SKM-1 (cell line): ENCODE measurements around the gene SARDH.

Experiments
- DNase-seq: peaks from one replicate; lab custom pipeline; 2025; ENCODE audit not compliant: unreplicated experiment; lab: John Stamatoyannopoulos, UW

Gene SARDH

GRCh38 chr9:133704711-133705181 lies 33.4 kb downstream of the SARDH start:
- DNase-seq: no peak

- no peak for DNase-seq
These were observed 34.4 kb downstream of the SARDH start for GRCh38 chr9:133703591-133704399.

- DNase-seq: no peak
These were observed 35.2 kb downstream of the SARDH start for GRCh38 chr9:133702798-133703590.

- peak; percentile 25 for DNase-seq
These were observed 36.0 kb downstream of the SARDH start for GRCh38 chr9:133701981-133702797.

GRCh38 chr9:133701321-133701980 lies 36.7 kb downstream of the SARDH start:
- DNase-seq: no peak

DNA sequence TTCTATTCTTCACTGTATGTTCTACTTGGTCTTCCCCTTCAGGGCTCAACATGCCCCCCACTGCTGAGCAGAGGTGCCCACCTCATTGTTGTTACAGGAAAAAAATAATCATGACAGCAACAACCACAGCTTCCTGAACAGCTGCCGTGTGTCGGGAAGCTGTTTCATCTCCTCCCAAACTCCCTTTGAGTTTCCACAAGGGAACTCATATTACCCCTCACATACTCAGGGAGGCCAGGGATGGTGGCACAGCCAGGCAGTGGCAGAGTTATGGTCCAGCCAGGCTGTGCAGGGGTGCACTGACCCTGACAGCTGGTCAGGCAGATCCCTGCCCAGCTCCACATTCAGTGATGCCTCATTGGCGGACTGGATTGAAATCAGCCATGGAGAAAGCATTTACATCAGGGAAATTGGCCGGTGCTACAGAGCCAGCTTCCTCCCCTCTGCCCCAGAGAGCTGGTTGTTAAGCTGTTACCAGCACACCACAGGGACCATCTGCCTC lies 37.3 kb downstream of the SARDH start:
- no peak for DNase-seq

DNA sequence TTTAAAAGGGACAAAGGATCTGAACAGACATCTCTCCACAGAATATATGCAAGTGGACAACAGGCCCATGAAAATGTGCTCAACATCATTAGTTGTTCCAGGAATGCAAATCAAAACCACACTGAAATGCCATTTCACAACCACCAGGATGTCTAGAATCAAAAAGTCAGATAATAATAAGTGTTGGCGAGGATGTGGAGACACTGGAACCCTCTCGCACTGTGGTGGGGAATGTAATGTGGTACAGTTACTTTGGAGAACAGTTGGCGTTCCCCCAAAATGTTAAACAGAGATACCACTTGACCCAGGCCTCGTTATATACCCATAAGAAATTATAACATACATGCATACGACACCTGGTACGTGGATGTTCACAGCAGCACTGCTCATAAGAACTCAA lies 38.6 kb downstream of the SARDH start:
- no peak for DNase-seq

GRCh38 chr9:133696071-133696472 lies 42.1 kb downstream of the SARDH start:
- DNase-seq: no peak

DNA sequence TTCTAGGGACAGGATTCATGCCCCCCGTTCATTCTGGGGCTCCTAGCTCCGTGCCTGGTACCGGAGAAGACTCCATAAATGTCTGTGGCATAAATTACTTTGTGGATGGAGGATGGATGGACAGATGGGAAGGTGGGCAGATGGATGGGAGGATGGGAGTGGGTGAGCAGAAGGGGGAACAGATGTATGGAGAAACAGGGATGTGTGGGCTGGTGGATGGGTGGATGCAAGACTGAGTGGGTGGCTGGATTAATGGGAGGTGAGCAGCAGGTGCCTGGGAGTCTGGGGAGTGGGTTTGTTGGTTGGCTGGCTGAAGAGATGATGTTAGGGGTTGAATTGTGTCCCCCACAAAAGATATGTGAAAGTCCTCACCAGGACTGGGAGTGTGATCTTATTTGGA lies 43.5 kb downstream of the SARDH start:
- DNase-seq: no peak

DNA sequence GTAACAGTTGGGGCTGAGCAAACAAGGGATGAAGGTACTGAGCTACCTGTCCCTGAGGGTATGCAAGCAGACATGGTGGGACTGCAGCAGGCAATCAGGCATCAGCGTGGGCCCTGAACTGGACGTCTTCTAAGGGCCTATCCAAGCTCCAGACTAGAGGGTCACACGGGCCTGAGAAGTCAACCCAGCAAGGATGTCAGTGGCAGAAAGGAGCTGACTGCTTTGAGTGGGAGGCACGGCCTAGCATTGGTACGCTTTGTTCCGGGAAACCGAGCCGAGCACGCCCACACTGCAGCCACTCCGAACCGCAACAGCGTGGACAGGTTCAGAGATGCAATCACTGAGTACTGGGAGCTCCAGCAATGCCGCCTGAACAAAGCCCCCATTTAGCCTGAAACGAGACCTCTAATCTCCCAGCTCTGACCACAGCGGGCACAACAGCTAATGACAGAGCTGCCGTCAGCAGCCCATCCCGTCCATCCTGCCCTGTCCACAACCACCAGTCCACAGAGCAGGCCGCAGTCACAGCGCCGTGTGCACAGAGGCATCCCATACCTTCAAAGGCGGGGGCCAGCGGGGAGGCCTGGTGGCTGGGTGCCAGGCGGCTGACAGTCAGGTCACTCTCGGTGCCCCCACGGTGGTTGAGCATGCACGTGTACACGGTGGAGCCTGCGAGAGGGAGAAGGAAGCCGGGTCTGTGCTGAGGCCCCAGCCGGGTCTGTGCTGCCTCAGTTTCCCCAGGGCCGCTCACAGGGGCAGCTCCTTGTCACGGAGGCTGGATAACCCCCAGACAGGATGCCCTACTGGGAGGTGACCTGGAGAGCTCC lies 44.2 kb downstream of the SARDH start:
- DNase-seq: no peak

- no peak for DNase-seq
These were observed 45.0 kb downstream of the SARDH start for GRCh38 chr9:133693116-133693515.

DNA sequence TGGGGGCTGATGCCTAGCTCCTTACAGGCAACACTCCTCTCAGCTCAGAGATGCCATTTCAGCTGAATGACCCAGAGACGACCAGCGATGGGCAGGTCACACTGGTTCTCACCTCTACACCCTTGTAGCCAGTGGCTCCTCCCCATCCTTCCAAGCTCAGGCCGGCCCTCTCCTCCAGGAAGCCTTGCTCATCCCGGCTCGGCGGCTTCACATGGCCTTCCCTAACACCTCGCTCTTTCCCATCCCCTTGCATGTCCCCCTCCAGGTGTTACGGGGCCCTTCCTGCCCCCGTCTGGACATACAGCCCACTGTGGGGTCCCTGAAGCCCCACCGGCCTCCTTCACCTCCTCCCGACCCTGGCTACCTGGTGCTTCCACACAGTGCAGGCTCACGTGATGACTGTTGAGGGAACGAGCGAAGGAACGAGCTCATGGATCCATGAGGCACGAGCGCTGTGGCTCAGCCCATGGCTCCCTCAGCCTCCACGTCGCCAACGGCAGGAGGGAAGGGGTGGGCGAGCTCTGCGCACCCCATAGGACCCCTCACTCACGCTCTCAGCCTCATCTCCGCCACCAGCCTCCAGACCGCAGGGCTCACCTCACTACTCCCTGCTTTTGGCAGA lies 45.7 kb downstream of the SARDH start:
- no peak for DNase-seq

- DNase-seq: no peak
These were observed 46.4 kb downstream of the SARDH start for GRCh38 chr9:133691626-133692363.

- DNase-seq: no peak
These were observed 47.0 kb downstream of the SARDH start for GRCh38 chr9:133691191-133691590.

DNA sequence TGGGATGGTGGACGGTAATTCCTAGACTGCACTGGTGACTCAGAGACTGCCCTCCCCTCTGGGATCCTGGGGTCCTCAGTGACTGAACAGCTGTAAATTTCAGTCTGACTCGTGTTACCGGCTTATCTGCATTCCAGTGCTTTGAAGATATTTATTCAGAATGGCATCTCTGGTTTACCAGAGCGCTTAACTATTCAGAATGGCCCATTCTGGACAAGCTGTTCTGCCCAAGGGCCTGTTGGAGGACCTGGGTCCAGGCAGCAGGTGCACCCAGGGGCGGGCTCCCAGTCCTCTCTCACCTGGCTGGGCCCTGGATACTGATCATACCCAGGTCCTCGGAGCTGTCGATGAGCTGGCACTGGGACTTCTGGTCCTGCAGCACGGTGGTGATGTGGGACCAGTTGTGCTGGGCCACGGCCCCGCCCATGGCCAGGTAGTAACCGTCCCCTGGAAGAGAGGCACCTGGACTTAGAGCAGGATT lies 48.0 kb downstream of the SARDH start:
- DNase-seq: no peak

GRCh38 chr9:133689151-133689763 lies 48.9 kb downstream of the SARDH start:
- DNase-seq: no peak

DNA sequence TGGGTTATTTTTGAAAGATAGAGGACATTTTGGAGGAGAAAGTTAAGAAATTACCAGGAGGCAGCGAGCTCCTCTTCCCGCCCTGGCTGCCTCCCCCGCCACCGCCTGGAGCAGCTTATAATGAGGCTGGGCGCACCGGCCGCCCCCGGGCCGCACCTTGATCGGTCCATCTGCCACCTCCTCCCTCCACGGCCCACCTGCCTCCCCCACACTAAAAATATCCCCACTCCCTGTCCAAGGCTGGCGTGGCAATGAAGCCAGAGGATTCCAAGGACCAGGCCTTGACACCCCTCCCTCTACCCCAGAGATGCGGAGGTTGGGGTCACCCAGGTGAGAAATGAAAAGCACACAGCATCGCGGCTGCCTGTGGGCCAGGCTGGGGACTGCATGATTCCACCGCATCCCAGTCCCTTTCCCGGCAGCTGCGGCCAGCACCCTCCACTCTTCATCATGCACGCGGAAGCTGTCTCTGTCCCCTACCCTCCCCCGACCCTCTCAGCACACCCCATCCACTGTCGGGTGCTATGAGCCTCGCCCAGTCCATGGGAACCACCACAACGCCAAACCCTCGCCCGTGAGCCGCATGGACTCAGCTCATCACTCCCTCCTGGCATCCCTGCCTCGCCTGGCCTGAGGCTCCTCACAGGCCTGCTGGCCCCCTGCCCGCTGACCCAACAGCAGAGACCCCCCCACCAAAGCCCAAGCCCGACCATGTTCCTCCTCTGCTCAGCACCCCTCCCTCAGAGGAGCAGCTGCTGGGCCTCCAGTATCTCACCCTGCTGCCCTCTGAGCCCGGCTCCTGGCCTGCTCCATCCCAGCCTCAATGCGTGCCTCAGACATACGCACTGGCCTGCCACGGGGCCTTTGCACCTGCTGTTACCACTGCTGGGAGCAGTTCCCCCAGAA lies 50.0 kb downstream of the SARDH start:
- DNase-seq: no peak
